ENCODE results near the gene HDC.

The HDC gene, protein sequence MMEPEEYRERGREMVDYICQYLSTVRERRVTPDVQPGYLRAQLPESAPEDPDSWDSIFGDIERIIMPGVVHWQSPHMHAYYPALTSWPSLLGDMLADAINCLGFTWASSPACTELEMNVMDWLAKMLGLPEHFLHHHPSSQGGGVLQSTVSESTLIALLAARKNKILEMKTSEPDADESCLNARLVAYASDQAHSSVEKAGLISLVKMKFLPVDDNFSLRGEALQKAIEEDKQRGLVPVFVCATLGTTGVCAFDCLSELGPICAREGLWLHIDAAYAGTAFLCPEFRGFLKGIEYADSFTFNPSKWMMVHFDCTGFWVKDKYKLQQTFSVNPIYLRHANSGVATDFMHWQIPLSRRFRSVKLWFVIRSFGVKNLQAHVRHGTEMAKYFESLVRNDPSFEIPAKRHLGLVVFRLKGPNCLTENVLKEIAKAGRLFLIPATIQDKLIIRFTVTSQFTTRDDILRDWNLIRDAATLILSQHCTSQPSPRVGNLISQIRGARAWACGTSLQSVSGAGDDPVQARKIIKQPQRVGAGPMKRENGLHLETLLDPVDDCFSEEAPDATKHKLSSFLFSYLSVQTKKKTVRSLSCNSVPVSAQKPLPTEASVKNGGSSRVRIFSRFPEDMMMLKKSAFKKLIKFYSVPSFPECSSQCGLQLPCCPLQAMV

DNA sequence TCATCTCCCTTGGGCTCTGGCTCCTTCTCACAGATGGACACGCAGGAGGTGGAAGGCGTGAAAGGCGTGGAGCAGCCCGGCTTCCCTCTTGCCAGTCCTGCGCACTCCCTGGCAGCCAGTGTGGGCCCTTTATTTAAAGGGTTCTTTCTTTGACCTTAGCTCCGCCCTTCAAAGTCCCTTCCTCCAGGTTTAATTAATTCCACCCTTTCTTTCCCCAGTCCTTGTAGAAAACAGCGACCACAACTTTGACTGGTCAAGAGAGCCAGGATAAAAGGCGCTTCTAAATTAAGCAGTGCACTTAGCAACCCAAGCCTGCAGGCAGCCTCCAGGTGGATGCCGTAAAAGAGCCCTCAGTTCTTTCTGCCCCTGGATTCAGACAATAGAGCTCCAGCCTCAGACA, at the start of gene HDC:
Gene HDC, minus strand, starts transcription at position 107 of the 400 bp plus-strand sequence. Its CDS starts 103 bp downstream, at position 4.
- DNase-seq (ENCODE audit: low spot score): no peak

DNA sequence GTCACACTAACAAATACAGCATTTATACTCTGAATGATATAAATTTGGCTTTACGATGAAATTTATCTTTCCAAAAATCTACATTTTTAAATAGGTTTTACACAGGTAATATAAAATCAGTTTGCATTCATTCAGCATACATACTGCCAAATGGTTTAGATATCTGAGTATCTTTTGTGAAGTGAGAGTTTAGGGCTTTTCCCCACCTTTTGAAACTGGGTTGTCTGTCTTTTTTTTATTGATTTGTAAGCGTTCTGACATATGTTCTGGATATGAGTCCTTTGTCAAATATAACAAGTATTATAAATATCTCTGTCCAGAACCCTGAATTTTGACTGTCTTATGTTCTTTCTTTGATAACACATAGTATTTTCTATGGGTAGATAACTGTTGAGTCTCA, 47.1 kb upstream of the HDC start:
- no peak for DNase-seq (ENCODE audit: low spot score)

GRCh38 chr15:50307799-50308198, 42.3 kb upstream of the HDC start:
- no peak for DNase-seq (ENCODE audit: low spot score)

- DNase-seq (ENCODE audit: low spot score): no peak
Observed at GRCh38 chr15:50304836-50305235, 39.3 kb upstream of the HDC start.

DNA sequence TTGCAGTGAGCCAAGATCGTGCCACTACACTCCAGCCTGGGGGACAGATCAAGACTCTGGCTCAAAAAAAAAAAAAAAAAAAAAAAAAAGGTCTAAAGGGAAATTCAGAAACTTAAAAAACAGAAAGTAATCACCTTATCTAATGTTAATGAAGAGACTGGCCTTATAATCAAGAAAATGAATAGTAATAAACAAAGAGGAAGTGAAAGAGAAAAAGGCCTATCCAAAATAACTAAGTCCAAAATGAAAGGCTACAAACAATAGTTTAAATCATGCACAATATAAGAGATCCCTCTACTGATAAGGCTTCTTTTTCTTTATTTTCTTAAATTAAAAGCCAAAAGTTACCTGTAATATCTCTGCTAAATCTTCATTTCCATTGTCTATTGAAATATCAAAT, 37.1 kb upstream of the HDC start:
- no peak for DNase-seq (ENCODE audit: low spot score)

- DNase-seq (ENCODE audit: low spot score): no peak
Observed at GRCh38 chr15:50298340-50298739, 32.8 kb upstream of the HDC start.

DNA sequence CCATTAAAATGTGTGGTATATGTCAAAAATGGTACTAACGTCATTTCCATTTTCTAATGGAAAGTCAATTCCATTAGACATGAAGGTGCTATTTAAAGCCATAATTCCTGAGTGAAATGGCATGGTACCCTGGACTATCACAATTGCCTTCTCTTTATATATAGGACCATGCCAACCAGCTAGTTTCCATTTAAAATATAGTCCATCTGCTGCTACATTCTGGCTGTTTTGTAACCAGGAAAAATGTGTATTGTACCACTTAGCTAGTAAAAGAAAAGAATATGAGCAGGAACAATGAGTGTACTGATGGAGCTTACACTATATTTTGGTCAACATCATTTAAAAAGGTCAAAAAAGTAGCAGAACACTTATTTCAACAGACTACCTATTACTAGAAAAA, 30.4 kb upstream of the HDC start:
- DNase-seq (ENCODE audit: low spot score): no peak

DNA sequence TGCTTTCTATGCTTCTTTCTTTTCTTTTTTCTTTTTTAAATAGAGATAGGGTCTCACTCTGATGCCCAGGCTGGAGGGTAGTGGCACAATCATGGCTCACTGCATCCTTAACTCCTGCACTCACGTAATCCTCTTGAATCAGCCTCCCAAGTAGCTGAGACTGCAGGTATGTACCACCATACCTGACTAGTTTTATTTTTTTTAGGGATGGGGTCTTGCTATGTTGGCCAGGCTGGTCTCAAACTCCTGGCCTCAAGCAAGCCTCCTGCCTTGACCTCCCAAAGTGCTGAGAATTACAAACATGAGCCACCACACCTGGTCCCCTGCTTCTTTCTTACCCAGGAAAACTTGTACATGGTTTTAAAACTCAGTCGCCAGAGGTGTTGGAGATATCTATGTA, 24.2 kb upstream of the HDC start:
- DNase-seq (ENCODE audit: low spot score): no peak

DNA sequence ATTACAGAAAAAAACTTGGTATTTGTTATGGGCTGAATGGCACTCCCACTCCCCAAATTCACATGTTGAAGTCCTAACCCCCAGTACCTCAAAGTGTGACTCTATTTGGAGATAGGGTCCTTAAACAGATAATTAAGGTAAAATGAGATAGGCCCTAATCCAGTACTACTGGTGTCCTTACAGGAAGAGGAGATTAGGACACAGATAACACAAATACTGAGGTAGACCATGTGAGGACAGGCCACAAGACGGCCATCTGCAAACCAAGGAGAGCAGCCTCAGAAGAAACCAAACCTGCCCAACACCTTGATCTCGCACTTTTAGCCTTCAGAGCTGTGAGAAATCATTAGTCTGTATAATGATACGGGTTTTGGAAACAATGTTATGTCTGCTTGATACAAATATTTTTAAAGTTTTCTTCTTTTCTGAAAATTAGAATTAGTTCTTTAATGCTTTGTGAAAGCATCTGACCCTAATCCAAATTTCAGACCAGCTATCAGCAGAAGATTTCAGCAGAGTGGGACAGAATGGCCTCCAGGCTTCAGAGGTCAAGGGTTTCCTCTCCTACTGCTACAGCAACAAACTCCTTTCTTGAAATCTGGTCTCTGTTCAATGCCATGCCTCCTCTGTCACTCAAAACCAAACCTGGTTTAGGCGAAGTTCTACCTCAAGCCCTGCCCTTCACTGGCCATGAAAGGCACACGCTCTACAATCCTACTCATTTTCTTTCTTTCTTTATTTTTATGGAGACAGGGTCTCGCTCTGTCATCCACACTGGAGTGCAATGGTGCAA, 22.0 kb upstream of the HDC start:
- DNase-seq (ENCODE audit: low spot score): no peak

DNA sequence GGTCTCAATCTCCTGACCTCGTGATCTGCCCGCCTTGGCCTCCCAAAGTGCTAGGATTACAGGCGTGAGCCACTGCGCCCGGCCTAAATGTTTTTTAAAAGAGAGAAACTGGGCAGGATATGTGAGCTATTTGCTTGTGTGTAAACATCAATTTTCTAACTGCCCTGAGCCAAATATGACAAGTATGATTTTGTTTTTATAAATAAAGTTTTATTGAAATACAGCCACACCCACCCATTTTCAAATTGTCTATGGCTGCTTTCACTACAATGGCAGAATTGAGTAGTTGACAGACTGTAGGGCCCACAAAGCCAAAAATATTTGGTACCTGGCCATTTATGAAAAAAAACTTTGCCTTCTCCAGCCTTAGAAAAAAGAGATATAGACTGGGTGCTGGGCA, 15.9 kb upstream of the HDC start:
- no peak for DNase-seq (ENCODE audit: low spot score)

GRCh38 chr15:50280271-50280670, 14.7 kb upstream of the HDC start:
- DNase-seq (ENCODE audit: low spot score): no peak

DNA sequence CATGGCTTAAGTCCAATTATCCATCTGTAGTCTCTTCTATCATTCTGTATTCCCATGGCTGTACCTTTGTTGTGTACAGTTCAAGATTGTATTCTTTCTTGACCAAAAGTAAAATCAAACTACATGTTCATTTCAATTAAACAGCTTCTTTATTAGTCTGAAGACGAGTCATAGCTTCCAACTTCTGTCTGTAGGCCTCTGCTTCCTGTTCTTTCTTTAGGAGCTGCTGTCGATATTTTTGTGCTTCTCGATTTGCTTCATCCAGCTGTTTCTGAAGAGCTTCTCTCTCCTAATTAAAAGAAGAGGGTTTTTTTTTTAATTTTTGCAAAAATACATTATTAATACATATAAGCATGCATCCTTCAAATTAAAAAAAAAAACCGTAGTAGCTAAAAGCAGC, 13.0 kb upstream of the HDC start:
- peak; percentile 24 for DNase-seq (ENCODE audit: low spot score)

- DNase-seq (ENCODE audit: low spot score): no peak
Observed at GRCh38 chr15:50277370-50277769, 11.8 kb upstream of the HDC start.

DNA sequence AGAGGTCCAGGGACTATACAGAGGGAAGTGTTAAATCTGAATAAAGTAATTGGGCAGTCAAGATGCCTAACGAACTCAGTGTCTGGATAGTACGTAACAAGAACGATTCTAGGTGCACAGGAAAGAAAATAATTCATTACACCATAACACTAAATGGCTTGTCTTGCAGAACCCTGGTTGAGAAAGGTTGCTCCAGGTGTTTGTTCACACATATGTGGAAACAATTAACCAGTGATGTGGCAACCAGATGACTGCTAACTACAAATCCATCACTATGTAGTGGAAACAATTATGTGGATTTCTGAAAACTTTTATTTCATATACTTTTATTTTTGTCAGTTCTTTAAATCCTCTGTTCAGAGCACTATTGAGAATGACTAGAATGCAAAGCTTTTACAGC, 10.4 kb upstream of the HDC start:
- no peak for DNase-seq (ENCODE audit: low spot score)

GRCh38 chr15:50275091-50275490, 9.6 kb upstream of the HDC start:
- no peak for DNase-seq (ENCODE audit: low spot score)

- no peak for DNase-seq (ENCODE audit: low spot score)
Observed at GRCh38 chr15:50267577-50267976, 2.1 kb upstream of the HDC start.

DNA sequence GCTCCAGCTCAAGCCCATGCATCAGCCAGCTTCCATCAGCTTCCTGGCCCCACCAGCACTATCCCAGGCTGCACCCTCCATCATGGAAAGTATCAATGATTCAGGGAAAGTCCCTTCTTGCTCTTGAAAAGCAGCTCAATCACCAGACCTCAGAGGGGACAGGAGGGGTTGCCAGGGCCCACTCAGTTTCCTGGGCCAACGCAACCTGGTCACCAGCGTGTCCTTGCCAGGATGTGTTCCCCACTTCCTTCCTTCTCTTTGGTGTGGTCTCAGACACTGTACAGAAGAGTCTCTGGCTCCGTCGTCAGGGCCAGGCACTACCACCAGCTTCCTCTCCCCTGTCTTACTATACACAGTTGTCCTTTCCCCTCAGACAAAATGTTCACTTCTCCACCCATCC, 3.0 kb downstream of the HDC start:
- no peak for DNase-seq (ENCODE audit: low spot score)

DNA sequence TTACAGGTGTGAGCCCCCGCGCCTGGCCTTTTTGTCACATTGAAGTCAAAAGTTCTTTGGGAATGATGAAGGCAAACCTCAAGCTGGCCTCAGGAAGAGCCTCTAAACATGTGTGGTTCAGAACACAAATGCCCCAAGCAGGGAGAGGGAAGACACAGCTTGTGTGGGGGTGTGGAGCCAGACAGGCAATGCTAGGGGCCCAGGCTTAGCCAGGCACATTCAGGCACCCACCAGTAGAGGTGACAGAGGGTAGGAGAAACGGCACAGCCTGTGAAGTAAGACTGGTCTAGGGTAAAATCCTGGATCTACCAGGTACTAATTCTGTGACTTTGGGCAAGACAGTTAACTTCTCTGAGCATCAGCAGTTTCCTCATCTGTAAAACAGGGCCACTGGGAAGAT, 3.5 kb downstream of the HDC start:
- no peak for DNase-seq (ENCODE audit: low spot score)

- no peak for DNase-seq (ENCODE audit: low spot score)
Observed at GRCh38 chr15:50260969-50261496, 4.5 kb downstream of the HDC start.

- no peak for DNase-seq (ENCODE audit: low spot score)
Observed at GRCh38 chr15:50259276-50259675, 6.2 kb downstream of the HDC start.

GRCh38 chr15:50257924-50258323, 7.6 kb downstream of the HDC start:
- DNase-seq (ENCODE audit: low spot score): no peak

DNA sequence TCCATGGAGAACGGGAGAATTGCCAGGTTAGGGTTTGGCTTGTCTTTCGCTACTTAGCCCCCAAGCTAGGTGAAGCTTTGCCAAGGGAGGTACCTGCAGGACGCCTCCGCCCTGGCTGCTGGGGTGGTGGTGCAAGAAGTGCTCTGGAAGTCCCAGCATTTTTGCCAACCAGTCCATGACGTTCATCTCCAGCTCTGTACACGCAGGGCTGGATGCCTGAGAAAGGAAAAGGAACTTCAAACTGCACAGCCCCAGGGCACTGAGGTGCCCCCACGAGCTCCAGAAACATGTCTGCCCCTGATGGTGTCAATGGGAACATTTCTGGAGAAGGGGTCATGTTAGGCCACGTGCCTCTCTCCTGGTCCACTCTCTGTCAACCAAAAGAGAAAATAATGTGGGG, 8.2 kb downstream of the HDC start:
- DNase-seq (ENCODE audit: low spot score): no peak
